ENCODE measurements around the gene MYADM.

The MYADM gene

DNA sequence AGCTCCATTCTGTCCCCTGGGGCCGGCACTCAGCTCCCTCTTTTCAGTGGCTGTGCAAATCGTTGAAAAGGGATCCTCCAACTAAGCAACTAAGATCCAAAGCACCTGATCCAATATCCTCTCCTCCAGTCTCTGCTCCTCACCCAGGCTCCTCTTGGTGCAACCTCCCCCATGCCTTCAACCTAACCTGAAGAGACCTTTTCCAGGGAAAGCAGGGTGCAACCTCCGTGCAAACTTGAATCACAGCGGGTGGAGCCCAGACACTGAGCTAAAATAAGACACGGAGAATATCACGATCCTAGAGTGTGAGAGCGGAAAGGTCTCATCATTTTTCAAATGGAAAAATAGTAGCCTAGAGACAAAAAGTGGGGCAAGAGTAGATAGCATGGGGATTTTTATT, 49.7 kb downstream of the MYADM start:
- no peak for DNase-seq

Data from SW 1271 (cell line).